GM12864 (cell line): Measurements from ENCODE around the gene WDR83.

ENCODE experiments used
- DNase-seq: peaks from one replicate; pipeline ENCODE4 v3.0.0-alpha.2; 2011; ENCODE audit warnings: low read depth
- H3K4me3 ChIP-seq: 2 replicates; pipeline ENCODE4 v1.5.1; 2011; ENCODE audit warnings: mild to moderate bottlenecking, low read depth, low read length, control low read depth
- TF ChIP-seq, protein P1 (sequence below): IDR thresholded peaks from 2 replicates; pipeline ENCODE4 v1.5.1; 2011; ENCODE audit warnings: low read depth, mild to moderate bottlenecking, moderate library complexity, low read length, control low read depth, inconsistent platforms; ENCODE audit errors: missing control alignments

WDR83 gene

DNA sequence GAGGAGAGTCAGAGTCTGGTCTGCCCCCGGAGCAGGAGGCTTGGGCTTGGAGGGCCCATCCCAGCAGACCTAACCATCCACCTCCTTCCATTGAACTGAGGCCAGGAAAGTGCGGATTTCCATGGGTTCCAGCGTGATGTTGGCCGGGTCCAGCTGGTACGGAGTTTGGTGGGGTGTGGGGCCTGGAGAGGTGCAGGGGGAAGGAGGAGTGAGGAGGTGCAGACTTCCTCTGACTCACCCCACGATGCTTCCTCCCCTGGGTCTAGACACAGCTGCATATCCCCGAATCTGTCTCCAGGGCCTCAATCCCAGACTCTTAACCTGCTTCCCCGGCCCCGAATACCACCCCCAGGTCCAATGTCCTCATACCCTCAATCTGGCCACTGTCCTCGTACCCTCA lies 20.1 kb upstream of the WDR83 start:
- DNase-seq = no peak
- no peak overlapping the region for H3K4me3 ChIP-seq
- TF ChIP-seq, protein P1, sequence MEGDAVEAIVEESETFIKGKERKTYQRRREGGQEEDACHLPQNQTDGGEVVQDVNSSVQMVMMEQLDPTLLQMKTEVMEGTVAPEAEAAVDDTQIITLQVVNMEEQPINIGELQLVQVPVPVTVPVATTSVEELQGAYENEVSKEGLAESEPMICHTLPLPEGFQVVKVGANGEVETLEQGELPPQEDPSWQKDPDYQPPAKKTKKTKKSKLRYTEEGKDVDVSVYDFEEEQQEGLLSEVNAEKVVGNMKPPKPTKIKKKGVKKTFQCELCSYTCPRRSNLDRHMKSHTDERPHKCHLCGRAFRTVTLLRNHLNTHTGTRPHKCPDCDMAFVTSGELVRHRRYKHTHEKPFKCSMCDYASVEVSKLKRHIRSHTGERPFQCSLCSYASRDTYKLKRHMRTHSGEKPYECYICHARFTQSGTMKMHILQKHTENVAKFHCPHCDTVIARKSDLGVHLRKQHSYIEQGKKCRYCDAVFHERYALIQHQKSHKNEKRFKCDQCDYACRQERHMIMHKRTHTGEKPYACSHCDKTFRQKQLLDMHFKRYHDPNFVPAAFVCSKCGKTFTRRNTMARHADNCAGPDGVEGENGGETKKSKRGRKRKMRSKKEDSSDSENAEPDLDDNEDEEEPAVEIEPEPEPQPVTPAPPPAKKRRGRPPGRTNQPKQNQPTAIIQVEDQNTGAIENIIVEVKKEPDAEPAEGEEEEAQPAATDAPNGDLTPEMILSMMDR = no peak

DNA sequence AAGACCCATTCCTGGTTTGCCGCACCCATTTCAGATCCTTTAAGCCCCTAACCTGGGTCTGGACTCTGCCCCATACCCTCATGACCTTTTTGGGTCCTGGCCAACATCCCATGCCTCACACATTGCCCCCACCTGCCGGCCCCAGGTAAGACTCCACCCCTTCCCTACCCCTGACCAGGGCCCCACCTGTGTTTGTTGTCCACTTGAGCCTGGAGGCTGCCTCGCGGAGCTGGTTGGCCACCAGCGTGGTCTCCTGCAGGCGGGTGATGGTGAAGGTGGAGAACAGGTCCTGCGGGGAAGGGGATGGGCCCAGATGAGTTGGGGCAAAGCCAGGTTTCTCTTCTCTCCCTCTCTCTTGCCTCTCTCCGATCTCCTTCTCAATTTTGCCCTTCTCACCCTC lies 19.6 kb upstream of the WDR83 start:
- DNase-seq = no peak
- no peak overlapping the region for H3K4me3 ChIP-seq
- TF ChIP-seq, protein P1 = no peak

DNA sequence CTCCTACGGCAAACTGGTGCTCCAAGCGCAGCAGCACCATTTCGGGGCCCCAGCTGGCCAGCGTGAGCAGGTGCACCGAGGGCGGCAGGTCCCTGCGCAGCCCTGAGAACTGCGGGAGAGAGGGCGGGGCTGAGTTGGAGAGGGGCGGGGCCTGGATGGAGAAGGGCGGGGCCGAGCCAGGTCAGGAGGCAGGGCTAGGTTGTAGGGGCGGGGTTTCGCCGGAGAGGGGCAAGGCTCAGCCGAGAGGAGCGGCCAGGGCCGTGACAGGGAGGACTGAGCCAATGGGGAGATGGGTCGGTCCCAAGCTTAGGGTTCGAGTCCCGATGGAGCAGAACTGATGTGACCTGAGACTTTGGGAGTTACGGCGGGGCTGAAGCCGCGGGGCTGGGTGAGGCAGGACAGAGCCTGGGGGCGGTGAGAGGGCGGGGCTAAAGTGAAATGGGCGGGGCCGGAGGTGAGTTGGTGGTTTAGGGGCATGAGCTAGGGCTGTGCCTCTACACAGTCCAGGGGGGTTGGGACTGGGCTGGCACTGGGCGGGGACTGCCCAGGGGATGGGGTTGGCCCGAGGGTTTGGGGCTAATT lies 19.0 kb upstream of the WDR83 start:
- no peak for DNase-seq
- no peak overlapping the region for H3K4me3 ChIP-seq
- TF ChIP-seq, protein P1 = no peak

DNA sequence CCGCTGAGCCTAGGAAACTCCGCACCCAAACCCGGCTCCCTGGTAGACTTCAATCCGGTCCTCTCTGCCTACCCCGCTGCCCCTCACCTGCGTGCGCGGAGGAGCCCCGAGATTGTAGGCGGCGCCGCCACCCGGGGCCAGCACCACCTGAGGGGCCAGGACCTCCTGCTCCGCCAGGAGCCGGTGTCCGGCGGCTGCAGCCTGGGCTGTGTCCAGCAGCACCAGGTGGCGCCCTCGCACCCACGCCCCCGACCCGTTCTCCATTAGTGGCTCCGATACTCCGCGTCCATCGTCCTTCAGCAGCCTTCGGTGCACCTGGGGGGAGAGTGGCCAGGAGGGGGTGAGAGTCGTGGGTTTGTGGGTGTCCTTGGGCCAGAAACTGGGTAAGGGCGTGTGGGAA lies 18.5 kb upstream of the WDR83 start:
- DNase-seq = no peak
- TF ChIP-seq, protein P1 = no peak
- no peak overlapping the region for H3K4me3 ChIP-seq

DNA sequence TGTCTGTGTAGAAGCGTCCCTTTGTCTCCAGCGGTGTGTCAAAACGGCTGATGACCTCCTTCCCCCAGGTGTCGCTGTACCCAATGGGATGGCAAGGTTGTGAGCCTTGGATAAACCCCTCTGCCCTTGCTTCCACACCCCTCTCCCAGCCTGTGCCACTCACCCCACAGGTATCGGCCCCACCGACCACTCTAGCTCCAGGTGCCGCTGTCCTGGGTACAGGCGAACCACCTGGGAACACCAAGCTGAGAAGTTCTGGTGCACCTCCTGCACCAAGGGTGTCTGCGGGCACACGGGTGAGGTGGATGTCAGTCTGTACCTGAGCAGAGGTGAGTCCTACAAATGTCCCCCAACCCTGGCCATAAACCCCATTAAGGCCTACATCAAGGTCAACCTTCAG lies 16.7 kb upstream of the WDR83 start:
- TF ChIP-seq, protein P1 = no peak
- H3K4me3 ChIP-seq = no peak overlapping the region
- no peak for DNase-seq

DNA sequence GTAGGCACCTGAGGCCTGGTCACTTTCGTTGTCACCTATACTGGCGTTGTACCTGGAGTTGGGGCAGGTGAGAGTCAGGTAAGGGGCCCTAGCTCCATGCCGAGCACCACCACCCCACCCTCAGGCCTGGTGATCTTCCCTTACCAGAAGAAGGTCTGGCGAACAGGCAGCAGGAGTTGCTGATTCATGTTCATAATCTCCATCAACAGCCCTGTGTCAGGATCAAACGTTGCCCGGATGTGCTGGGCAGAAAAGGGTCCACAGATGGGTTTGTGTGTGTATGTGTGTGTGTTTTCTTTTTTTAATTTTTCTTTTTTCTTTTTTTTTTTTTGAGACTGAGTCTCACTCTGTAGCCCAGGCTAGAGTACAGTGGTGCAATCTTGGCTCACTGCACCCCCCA lies 14.4 kb upstream of the WDR83 start:
- no peak overlapping the region for H3K4me3 ChIP-seq
- DNase-seq = no peak
- TF ChIP-seq, protein P1 = no peak

DNA sequence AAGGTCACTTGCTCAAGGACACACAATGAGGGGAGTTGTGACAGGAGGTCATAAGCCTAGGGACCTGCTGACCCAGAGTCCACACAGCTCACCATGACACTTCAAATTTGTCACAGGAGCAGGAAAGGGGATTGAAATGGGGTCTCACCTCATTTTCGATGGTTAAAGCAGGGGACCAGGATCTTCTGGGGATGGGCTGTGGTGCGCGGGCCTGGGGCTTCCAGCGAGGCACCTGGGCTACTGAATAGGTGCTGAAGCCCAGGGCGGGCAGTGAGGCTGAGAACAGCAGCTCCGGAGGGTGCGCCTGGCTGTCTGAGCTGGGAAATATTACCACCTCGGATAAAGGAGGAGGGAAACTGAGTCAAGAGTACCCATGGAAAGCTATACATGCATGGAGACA lies 11.1 kb upstream of the WDR83 start:
- no peak for DNase-seq
- no peak overlapping the region for H3K4me3 ChIP-seq
- TF ChIP-seq, protein P1 = no peak
